Spleen (tissue), 7 donors: ENCODE measurements around the gene TMEM164.

Source experiments
- CTCF ChIP-seq, 11 experiments: fragments of 200-600 bp in 7 of 11; fragments of 450-650 bp in 4 of 11; sonication (generic) in 4 of 11; IDR thresholded peaks in 8 of 11; conservative IDR thresholded peaks in 3 of 11; 1 replicate in 7 of 11; 2 replicates in 4 of 11; pipeline versions ENCODE4 v1.4.0 to v1.8.0; 2016 to 2021; ENCODE audit warnings: antibody characterized with exemption in 11 of 11, inconsistent platforms in 4 of 11, mild to moderate bottlenecking in 1 of 11
- POLR2A ChIP-seq, 3 donors: fragments of 450-650 bp; IDR thresholded peaks; one replicate each; pipeline ENCODE4 v1.5.1; 2017; ENCODE audit warnings: antibody characterized with exemption in 3 of 3, mild to moderate bottlenecking in 1 of 3
- donor health status: DM: no; HTN: no; CAD: no; lungs with moderate emphysema.
- donor health status: DM: no; HTN: no; CAD: no.
- donor health status: DM: no; HTN: no; CAD: no.

GRCh38 chrX:110216027-110216426, 213.1 kb downstream of the TMEM164 start:
- TF ChIP-seq POLR2A (IDR thresholded peaks at IDR 0.05), result no peak
- TF ChIP-seq CTCF (IDR thresholded peaks at IDR 0.05 in 8 of 11, conservative IDR thresholded peaks at IDR 0.05 in 3 of 11), result no peak
